Chondrocyte (in vitro differentiated cells): Measurements from ENCODE around the gene PUS3. TPM values are rescaled to one million over a fixed set of nuclear protein-coding genes. Genes with fewer than 3 reads are reported as not detected.

Experiments
- DNase-seq: peaks from one replicate; pipeline ENCODE4 v3.0.0; 2021; ENCODE audit warnings: mixed read lengths, low spot score
- H3K27ac Mint-ChIP-seq: one replicate; pipeline ENCODE4 v1.8.0; 2021; ENCODE audit warnings: mild to moderate bottlenecking, moderate library complexity, mixed read lengths; ENCODE audit not compliant: unreplicated experiment
- H3K27me3 Mint-ChIP-seq: 2 replicates; pipeline ENCODE4 v1.8.0; 2021; ENCODE audit warnings: low read depth, mixed read lengths
- H3K36me3 Mint-ChIP-seq: 2 replicates; pipeline ENCODE4 v1.8.0; 2021; ENCODE audit warnings: low read depth, mixed read lengths
- H3K4me1 Mint-ChIP-seq: 2 replicates; pipeline ENCODE4 v1.8.0; 2021; ENCODE audit warnings: low read depth, mild to moderate bottlenecking, mixed read lengths
- H3K4me3 Mint-ChIP-seq: one replicate; pipeline ENCODE4 v1.8.0; 2021; ENCODE audit warnings: mild to moderate bottlenecking, moderate library complexity, mixed read lengths; ENCODE audit not compliant: unreplicated experiment
- H3K9me3 Mint-ChIP-seq: 2 replicates; pipeline ENCODE4 v1.8.0; 2021; ENCODE audit warnings: low read depth, mixed read lengths
- CTCF ChIP-seq: fragments of 200-600 bp; sonication (generic); IDR thresholded peaks from 2 replicates; pipeline ENCODE4 v1.5.0; 2021; ENCODE audit warnings: antibody characterized with exemption, mild to moderate bottlenecking, moderate library complexity
- total RNA-seq: library from RNA; stranded (reverse); gene quantifications from 3 replicates; pipeline ENCODE4 v1.2.1, GENCODE V29; 2021

Gene PUS3
- total RNA-seq, 1 donor from 2014 or later = 10.0 TPM

DNA sequence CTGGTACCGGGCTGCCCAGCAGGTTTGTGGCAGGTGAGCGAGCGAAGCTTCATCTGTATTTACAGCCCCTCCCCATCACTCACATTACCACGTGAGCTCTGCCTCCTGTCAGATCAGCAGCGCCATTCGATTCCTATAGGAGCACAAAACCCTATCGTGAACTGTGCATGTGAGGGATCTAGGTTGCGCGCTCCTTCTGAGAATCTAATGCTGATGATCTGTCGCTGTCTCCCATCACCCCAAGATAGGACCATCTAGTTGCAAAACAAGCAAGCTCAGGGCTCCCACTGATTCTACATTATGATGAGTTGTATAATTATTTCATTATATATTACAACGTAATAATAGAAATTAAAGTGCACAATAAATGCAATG, 27.1 kb upstream of the PUS3 start:
- Mint-ChIP-seq H3K36me3 (no peaks in the 10 kb centered on the region), H3K27ac (no peak overlapping the region), H3K4me1 (peaks cover 8% of the 10 kb centered on the region), H3K4me3 (no peak overlapping the region), H3K9me3 (no peaks in the 10 kb centered on the region), H3K27me3 (peaks cover 23% of the 10 kb centered on the region)
- DNase-seq = no peak
- TF ChIP-seq CTCF = no peak

GRCh38 chr11:125929445-125930075, 26.6 kb upstream of the PUS3 start:
- Mint-ChIP-seq H3K36me3 (no peaks in the 10 kb centered on the region), H3K4me1 (peaks cover 8% of the 10 kb centered on the region), H3K9me3 (no peaks in the 10 kb centered on the region), H3K27me3 (peaks cover 26% of the 10 kb centered on the region), H3K27ac (no peak overlapping the region), H3K4me3 (no peak overlapping the region)
- peak; percentile 56 for DNase-seq
- TF ChIP-seq CTCF = no peak

GRCh38 chr11:125926682-125927081, 23.7 kb upstream of the PUS3 start:
- TF ChIP-seq CTCF = no peak
- no peak overlapping the region for H3K4me3 Mint-ChIP-seq
- no peaks in the 10 kb centered on the region for H3K9me3 Mint-ChIP-seq
- peak; percentile 58 for DNase-seq
- H3K4me1 Mint-ChIP-seq = peaks cover 8% of the 10 kb centered on the region
- peaks cover 28% of the 10 kb centered on the region for H3K27me3 Mint-ChIP-seq
- no peak overlapping the region for H3K27ac Mint-ChIP-seq
- H3K36me3 Mint-ChIP-seq = no peaks in the 10 kb centered on the region

- Mint-ChIP-seq H3K4me3 (no peak overlapping the region), H3K9me3 (no peaks in the 10 kb centered on the region), H3K27ac (no peak overlapping the region), H3K36me3 (no peaks in the 10 kb centered on the region), H3K4me1 (peaks cover 8% of the 10 kb centered on the region), H3K27me3 (peaks cover 28% of the 10 kb centered on the region)
- no peak for DNase-seq
- no peak for TF ChIP-seq CTCF
Observed at GRCh38 chr11:125925804-125926203, 22.8 kb upstream of the PUS3 start.

GRCh38 chr11:125925247-125925740, 22.3 kb upstream of the PUS3 start:
- Mint-ChIP-seq H3K4me3 (no peak overlapping the region), H3K36me3 (no peaks in the 10 kb centered on the region), H3K4me1 (peaks cover 8% of the 10 kb centered on the region), H3K9me3 (no peaks in the 10 kb centered on the region), H3K27me3 (peaks cover 31% of the 10 kb centered on the region), H3K27ac (no peak overlapping the region)
- DNase-seq = no peak
- TF ChIP-seq CTCF = no peak
